ENCODE results near the gene PM20D1. TPM values are rescaled to one million over a fixed set of nuclear protein-coding genes. Genes with fewer than 3 reads are reported as not detected.
"Not testable (repeated sequence)": the region's sequence is repeated elsewhere in the genome, so short reads cannot be mapped to it uniquely, and the experiment has no call there.

The PM20D1 gene, protein sequence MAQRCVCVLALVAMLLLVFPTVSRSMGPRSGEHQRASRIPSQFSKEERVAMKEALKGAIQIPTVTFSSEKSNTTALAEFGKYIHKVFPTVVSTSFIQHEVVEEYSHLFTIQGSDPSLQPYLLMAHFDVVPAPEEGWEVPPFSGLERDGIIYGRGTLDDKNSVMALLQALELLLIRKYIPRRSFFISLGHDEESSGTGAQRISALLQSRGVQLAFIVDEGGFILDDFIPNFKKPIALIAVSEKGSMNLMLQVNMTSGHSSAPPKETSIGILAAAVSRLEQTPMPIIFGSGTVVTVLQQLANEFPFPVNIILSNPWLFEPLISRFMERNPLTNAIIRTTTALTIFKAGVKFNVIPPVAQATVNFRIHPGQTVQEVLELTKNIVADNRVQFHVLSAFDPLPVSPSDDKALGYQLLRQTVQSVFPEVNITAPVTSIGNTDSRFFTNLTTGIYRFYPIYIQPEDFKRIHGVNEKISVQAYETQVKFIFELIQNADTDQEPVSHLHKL
- total RNA-seq: under 0.01 and 0.25 TPM in 2 replicates

DNA sequence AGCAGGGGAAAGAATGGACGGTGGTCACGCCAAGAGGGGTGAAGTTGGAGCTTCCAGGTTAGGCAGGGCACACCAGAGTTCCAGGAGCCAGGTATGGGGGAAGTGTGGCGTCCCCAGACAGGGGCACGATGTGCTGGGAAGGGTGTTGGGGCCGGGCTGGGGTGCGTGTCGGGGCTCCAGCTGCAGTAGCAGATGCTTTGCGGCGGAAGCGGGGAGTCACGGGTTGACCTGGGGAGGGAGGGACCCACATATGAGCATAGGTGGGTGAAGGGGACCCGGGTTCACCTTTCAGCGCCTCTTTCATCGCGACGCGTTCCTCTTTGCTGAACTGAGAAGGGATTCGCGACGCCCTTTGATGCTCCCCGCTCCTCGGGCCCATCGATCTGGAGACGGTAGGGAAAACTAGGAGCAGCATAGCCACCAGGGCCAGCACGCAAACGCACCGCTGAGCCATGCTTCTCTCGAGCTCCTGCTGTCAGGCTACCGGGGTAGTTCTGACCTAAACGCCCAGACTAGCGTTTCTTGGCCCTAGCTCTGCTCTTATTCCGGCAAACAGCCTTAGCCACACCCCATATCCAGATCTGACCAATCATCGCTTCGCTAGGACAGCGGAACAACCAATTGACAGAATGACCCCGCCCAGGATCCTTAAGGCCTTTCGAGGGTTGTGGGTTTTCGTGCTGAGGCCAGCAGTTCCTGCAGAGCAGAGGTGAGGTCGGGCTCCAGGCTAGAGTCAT is at the start of gene PM20D1:
PM20D1 (minus strand) TSS at position 514 of the 737 bp plus-strand sequence; CDS start at position 454, 60 bp downstream.
- DNase-seq (ENCODE audit: low read depth in 2 of 2): peak; percentile 61 to 66

DNA sequence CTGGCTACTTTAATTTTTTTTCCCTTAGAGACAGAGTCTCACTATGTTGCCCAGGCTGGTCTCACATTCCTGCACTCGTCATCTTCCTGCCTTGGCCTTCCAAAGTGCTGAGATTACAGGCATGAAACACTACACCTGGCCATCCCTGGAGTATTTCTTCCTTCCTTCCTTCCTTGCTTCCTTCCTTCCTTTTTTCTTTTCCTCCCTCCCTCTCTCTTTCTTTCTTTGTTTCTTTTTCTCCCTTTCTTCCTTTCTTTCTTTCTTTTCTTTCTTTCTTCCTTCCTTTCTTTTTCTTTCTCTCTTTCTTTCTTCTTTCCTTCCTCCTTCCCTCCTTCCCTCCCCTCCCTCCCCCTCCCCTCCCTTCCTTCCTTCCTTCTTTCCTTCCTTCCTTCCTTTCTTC is 46.4 kb upstream of the PM20D1 start:
- no peak for DNase-seq (ENCODE audit: low read depth in 2 of 2)

DNA sequence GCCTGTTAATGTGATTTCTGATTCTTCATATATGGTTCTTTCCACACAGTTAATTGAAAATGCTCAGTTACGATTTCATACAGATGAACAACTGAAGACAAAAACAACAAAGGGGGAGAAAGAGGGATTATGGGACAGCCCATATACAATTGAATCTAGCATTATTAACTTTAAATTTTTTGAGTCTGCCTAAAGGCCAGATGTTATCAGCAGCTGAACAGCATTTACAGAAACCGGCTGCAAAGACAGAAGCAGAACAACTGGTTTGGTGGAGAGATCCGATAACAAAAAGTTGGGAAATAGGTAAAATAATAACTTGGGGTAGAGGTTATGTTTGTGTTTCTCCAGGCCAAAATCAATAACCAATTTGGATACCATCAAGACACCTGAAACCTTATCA is 44.2 kb upstream of the PM20D1 start:
- not testable (repeated sequence) for DNase-seq (ENCODE audit: low read depth in 2 of 2)

DNA sequence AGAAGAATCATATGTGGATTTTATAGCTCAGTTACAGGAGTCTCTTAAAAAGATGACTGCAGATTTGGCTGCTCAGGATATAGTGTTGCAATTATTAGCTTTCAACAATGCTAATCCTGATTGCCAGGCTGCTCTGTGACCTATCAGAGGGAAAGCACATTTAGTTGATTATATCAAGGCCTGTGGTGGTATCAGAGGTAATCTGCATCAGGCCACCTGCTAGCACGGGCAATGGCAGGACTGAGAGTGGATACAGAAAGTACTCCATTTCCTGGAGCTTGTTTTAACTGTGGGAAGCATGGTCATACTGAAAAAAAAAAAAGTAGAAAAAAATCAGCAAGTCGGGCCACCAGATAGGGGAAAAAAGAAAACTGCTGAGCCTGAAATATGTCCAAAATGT is 42.2 kb upstream of the PM20D1 start:
- not testable (repeated sequence) for DNase-seq (ENCODE audit: low read depth in 2 of 2)

GRCh38 chr1:205891481-205891880 is 41.5 kb upstream of the PM20D1 start:
- not testable (repeated sequence) for DNase-seq (ENCODE audit: low read depth in 2 of 2)

DNA sequence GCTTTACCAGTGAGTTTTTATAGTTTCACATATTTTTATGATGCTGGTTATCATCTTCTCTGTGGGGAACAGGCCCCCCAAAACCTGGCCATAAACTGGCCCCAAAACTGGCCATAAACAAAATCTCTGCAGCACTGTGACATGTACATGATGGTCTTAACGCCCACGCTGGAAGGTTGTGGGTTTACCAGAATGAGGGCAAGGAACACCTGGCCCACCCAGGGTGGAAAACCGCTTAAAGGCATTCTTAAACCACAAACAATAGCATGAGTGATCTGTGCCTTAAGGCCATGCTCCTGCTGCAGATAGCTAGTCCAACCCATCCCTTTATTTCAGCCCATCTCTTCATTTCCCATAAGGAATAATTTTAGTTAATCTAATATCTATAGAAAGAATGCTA is 40.7 kb upstream of the PM20D1 start:
- DNase-seq (ENCODE audit: low read depth in 2 of 2): not testable (repeated sequence)

- peak in 1 of 2 donors; percentile 19 for DNase-seq (ENCODE audit: low read depth in 2 of 2)
These were observed 39.8 kb upstream of the PM20D1 start for GRCh38 chr1:205889706-205890105.

DNA sequence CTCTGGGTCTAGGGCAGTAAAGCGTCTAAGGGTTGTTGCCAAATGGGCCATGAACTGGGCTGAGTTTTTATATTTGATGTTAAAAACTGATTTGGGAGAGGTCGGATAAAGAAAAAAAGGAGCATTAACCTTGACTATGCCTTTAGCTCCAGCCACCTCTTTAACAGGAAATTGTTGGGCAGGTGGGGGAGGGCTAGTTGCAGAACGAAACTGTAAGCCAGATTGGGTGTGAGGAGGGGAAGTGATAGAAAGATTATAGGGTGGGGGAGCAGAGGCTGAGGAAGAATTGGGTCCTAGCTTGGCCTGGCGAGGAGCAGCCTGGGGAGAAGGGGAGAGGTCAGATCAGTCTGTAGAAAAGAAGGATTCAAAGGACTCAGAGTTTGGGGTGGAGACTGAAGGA is 39.1 kb upstream of the PM20D1 start:
- DNase-seq (ENCODE audit: low read depth in 2 of 2): not testable (repeated sequence)

DNA sequence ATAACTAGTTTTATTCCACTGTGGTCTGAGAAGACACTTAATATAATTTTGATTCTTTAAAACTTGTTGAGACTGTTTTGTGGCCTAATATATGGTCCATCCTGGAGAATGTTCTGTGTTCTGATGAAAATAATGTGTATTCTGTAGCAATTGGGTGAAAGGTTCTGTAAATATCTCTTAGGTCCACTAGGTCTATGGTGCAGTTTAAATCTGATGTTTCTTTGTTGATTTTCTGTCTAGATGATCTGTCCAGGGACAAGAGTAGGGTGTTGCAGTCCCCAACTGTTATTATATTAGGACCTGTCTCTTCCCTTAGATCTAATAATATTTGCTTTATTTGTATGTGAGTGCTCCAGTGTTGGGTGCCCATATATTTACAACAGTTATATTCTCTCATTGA is 33.9 kb upstream of the PM20D1 start:
- DNase-seq (ENCODE audit: low read depth in 2 of 2): no peak

GRCh38 chr1:205880923-205881322 is 31.0 kb upstream of the PM20D1 start:
- DNase-seq (ENCODE audit: low read depth in 2 of 2): no peak

GRCh38 chr1:205879974-205880373 is 30.0 kb upstream of the PM20D1 start:
- DNase-seq (ENCODE audit: low read depth in 2 of 2): no peak

DNA sequence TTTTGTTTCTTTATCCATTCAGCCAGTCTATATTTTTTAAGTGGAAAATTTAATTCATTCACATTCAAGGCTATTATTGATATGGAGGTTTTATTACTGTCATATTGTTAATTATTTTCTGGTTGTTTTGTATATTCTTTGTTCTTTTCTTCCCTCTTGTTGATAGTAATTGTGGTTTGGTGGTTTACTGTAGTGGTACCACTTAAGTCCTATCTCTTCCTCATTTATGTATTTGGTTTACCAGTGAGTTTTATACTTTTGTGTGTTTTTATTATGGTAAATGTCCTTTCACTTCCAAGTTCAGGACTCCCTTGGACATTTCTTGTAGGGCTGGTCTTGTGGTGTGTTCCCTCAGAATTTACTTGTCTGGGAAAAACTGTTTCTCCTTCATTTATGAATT is 28.1 kb upstream of the PM20D1 start:
- DNase-seq (ENCODE audit: low read depth in 2 of 2): no peak

GRCh38 chr1:205873148-205873547 is 23.2 kb upstream of the PM20D1 start:
- not testable (repeated sequence) for DNase-seq (ENCODE audit: low read depth in 2 of 2)

DNA sequence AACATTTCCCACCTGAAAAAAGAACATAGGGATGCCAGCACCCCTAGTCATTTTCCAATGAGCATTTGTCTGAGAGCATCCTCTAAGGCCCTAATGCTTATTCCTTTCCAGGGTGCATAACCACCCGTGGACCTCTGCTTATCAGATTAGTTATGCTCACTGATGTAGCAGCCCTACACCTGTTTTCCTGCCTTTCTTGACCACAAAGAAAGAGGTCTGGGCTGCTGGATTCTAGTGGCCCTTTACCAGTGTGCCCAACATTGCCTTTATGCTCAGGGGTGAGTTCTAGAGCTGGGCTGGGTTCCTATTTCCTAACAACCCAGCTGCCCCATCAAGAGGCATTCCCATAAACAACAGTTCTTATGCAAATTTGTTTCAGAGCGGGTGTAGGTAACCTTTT is 20.3 kb upstream of the PM20D1 start:
- DNase-seq (ENCODE audit: low read depth in 2 of 2): no peak

DNA sequence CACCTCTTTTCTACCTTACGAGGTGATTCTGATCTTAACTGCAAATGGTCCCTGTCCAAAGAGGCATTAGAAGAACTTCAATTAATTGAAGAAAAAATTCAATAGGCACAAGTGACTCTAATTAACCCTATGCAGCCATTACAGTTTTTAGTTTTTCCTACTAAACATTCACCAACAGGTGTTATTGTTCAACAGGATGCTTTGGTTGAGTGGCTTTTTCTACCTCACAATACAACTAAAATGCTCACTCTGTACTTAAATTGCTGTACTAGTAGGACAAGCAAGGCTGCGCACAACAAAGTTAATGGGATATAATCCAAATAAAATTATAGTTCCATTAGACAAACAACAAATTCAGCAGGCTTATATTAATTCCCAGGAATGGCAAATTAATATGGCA is 11.6 kb upstream of the PM20D1 start:
- no peak for DNase-seq (ENCODE audit: low read depth in 2 of 2)

DNA sequence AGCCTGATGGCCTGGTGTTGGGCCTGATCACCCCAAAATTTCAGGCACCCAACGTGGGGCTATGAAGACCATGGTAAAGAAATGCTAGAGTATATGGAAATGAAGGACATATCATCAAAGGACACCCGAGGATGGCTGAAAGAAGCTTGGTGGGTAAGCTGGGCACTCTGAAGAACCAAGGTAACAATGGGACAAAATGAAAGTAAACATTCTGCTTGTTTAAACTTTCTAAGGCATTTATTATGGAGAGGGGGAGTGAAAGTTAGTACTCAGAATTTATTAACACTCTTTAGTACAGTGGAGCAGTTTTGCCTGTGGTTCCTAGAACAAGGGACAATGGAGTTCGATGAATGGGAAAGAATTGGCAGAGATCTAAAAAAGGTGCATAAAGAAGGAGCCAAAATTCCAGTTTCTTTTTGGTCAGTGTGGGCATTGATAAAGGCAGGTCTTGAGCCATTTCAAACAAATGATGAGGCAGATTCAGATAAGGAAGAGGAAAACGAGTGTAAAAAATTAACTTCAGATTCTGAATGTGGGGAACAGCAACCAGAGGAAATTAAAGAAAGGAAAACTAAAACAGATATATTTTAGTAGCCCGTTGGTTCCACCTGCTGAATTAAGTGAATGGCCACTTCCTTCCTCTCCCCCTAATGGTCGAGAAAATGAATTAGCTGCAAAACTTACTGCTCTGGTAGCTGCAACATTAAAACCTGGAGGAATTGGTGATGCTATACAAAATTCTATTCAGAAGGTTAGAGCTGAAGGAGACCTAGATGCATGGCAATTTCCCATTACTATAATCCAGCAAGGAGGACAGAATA is 8.4 kb upstream of the PM20D1 start:
- no peak for DNase-seq (ENCODE audit: low read depth in 2 of 2)

DNA sequence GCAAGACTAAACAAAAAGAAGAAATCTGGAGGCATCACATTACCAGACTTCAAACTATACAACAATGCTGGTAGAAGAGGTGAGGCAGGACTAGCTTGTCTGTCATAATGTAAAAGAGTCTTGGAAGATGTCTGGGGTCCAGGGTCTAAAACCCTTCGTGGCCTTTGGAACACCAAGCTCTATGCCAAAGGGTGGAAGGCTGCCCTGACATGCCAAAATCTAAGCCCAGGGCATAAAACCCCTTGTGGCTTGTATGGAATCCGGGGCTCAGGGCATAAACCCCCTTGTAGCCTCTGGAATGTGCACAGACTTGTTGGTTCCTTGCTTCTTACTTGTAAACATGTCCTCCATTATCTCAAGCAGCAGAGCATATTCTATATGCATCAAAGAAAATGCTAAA is 7.6 kb upstream of the PM20D1 start:
- DNase-seq (ENCODE audit: low read depth in 2 of 2): not testable (repeated sequence)

- DNase-seq (ENCODE audit: low read depth in 2 of 2): no peak
These were observed 6.5 kb upstream of the PM20D1 start for GRCh38 chr1:205856433-205856832.

DNA sequence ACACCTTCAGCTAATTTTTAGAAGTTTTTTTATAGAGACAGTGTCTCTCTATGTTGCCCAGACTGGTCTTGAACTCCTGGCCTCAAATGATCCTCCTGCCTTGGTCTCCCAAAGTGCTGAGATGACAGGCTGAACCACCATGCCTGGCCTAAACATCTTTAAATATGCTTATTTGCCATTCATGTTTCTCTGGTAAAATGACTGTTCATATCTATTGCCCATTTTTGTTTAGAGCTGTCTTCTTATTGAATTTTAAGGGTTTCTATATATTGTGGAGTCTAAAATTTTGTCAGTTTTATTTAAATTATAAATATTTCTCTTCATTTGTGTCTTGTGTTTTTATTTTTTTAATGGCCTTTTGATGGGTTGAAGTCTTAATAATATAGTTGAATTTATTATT is 3.0 kb upstream of the PM20D1 start:
- DNase-seq (ENCODE audit: low read depth in 2 of 2): no peak

GRCh38 chr1:205851993-205852392 is 2.1 kb upstream of the PM20D1 start:
- DNase-seq (ENCODE audit: low read depth in 2 of 2): no peak

DNA sequence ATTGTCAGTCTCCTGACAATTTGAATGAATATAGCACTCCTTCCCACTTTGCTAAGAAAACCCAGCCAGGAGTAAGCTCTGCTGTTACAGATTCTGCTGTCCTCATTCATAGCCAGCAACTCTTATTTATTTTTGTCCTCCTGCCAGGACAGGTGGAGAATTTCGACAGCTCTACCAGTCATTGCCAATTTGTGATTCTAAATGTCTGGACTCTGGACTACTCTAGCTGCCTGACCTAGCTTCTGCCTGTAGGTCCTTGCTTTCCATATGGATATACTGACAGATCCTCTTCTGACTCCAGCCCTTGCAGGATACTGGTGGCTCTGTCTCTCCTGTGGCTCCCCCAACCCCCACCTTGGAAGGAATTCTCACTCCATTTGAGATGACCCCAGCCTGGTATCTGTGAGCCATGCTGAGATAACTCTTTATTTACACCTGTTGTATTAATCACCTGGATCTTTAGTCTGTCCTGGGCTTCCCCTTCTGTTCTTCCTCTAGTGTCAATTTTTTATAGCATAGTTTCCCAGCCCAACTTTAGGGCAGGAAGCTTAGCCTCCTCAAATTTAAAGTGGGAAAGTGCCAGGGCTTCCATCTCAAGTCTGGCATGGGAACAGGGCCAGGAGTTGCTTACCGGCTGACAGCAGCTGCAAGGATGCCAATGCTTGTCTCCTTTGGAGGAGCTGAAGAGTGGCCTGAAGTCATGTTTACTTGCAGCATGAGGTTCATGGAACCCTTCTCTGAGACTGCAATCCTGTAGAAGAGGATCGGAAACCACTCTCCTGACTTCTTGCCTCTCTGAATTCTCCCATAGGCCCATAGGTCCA is 6.7 kb downstream of the PM20D1 start:
- no peak for DNase-seq (ENCODE audit: low read depth in 2 of 2)
